Body of pancreas (tissue), 4 donors: Measurements from ENCODE around the gene KRTAP12-4. TPM values are rescaled to one million over a fixed set of nuclear protein-coding genes. Genes with fewer than 3 reads are reported as not detected.
"Not testable (repeated sequence)": the region's sequence is repeated elsewhere in the genome, so short reads cannot be mapped to it uniquely, and the experiment has no call there.

Experiments used
- ATAC-seq: fragments of 150-250 bp; one replicate; pipeline ENCODE4 v1.9.1; 2016
- DNase-seq, 4 donors: peaks; one replicate each; pipeline ENCODE4 v3.0.0-alpha.2; 2019
- H3K27ac ChIP-seq, 4 donors: fragments of 200-600 bp; sonication (generic); 1 replicate in 3 of 4; 2 replicates in 1 of 4; pipeline versions ENCODE4 v1.5.1 to v1.6.1; 2016 to 2019; ENCODE audit warnings: mild to moderate bottlenecking in 1 of 4, mixed read lengths in 1 of 4, moderate library complexity in 1 of 4
- H3K27me3 ChIP-seq, 2 donors: fragments of 200-600 bp; sonication (generic); one replicate each; pipeline ENCODE4 v1.6.0; 2016; ENCODE audit warnings: mild to moderate bottlenecking in 1 of 2
- H3K36me3 ChIP-seq, 2 donors: fragments of 200-600 bp; sonication (generic); replicated peaks in 1 of 2; 2 replicates each; pipeline ENCODE4 v1.5.1; 2016; ENCODE audit warnings: low read depth in 2 of 2; ENCODE audit not compliant: insufficient read depth in 1 of 2
- H3K4me1 ChIP-seq: fragments of 200-600 bp; sonication (generic); one replicate; pipeline ENCODE4 v1.6.0; 2016
- H3K4me3 ChIP-seq, 2 donors: fragments of 200-600 bp; sonication (generic); 1 replicate in 1 of 2; 2 replicates in 1 of 2; pipeline ENCODE4 v1.5.1; 2016 to 2019
- H3K9me3 ChIP-seq, 3 donors: fragments of 200-600 bp; sonication (generic); 1 replicate in 2 of 3; 2 replicates in 1 of 3; pipeline ENCODE4 v1.5.1; 2016
- POLR2A ChIP-seq, 3 donors: fragments of 450-650 bp; IDR thresholded peaks; one replicate each; pipeline ENCODE4 v1.6.1; 2016; ENCODE audit warnings: antibody characterized with exemption in 3 of 3, mild to moderate bottlenecking in 2 of 3
- WGBS, 2 donors: methylation state at CpG; one replicate each; pipeline ENCODE4 v1.1.5; 2017; 5-methylcytosine and 5-hydroxymethylcytosine counted together
- intact Hi-C: fragments of 100-400 bp; cut with DNase I; formaldehyde crosslinking; loops from one replicate; pipeline ENCODE4 v1.15.1; 2023
- total RNA-seq, 2 donors: library from RNA; depleted of rRNA; stranded (reverse); fragments of >200 nt; gene quantifications; one replicate each; pipeline ENCODE4 v1.1.0, GENCODE V29; 2016
- TF ChIP-seq, protein P1 (sequence below), 7 experiments: fragments of 450-650 bp in 4 of 7; fragments of 200-600 bp in 3 of 7; sonication (generic) in 3 of 7; IDR thresholded peaks; one replicate each; pipeline ENCODE4 v1.5.1; 2016 to 2019; ENCODE audit warnings: antibody characterized with exemption in 7 of 7

Gene KRTAP12-4
- total RNA-seq, 2 donors from 2014 or later = not detected

DNA sequence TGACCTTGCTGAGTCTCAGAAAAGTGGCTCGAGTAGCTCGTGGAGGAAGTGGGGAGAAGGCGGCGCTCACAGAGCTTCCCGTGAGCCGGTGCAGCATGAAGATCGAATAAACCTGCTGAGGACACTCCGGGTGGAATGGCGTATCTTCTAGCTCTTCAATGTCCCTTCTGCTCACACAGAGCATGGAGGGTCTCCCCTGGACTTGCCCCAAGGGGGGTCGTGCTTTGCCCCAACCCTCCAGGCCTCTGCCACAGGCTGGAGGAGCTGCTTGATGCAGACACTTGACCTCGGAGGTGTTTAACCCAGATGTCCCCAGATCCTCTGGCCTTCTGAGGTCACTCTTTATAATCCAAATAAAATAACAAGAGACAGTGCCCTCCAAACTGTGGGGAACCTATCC lies 40.3 kb upstream of the KRTAP12-4 start:
- no peak for ATAC-seq
- Histone ChIP-seq H3K4me1 (no peaks in the 10 kb centered on the region), H3K9me3 (no peaks in the 10 kb centered on the region), H3K36me3 (no peaks in the 10 kb centered on the region), H3K27me3 (peaks cover 0 to 5% of the 10 kb centered on the region in 2 donors), H3K27ac (no peak overlapping the region), H3K4me3 (no peak overlapping the region)
- no peak for DNase-seq
- intact Hi-C loops = no loop called here
- WGBS, 2 donors = 51 to 65% methylated on average over 11 of the region's 11 CpGs
- TF ChIP-seq, protein P1, sequence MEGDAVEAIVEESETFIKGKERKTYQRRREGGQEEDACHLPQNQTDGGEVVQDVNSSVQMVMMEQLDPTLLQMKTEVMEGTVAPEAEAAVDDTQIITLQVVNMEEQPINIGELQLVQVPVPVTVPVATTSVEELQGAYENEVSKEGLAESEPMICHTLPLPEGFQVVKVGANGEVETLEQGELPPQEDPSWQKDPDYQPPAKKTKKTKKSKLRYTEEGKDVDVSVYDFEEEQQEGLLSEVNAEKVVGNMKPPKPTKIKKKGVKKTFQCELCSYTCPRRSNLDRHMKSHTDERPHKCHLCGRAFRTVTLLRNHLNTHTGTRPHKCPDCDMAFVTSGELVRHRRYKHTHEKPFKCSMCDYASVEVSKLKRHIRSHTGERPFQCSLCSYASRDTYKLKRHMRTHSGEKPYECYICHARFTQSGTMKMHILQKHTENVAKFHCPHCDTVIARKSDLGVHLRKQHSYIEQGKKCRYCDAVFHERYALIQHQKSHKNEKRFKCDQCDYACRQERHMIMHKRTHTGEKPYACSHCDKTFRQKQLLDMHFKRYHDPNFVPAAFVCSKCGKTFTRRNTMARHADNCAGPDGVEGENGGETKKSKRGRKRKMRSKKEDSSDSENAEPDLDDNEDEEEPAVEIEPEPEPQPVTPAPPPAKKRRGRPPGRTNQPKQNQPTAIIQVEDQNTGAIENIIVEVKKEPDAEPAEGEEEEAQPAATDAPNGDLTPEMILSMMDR (IDR thresholded peaks at IDR 0.05) = no peak
- TF ChIP-seq POLR2A (IDR thresholded peaks at IDR 0.05) = no peak

DNA sequence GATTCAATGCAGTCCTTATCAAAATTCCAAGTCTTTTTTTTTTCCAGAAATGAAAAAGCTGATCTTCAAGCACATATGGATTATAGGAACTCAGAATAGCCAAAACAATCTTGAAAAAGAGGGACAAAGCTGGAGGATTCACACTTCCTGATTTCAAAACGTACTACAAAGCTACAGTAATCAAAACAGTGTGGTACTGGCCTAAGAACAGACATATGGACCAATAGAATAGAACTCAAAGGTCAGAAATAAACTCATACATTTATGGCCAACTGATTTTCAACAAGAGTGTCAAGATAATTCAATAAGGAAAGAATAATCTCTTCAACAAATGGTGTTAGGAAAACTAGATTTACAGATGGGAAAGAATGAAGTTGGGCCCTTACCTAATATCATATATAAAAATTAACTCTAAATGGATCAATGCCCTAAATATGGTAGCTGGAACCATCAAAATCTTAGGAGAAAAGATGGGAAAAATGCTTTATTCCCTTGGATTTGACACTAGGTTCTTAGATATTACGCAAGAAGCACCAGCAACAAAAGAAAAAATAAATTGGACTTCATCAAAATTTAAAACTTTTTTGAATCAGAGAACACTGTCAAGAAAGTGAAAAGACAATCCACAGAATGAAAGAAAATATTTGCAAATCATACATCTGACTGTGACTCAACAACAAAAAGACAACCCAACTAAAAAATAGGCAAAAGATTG lies 38.5 kb upstream of the KRTAP12-4 start:
- intact Hi-C loops = no loop called here
- TF ChIP-seq, protein P1 (IDR thresholded peaks at IDR 0.05) = no peak
- TF ChIP-seq POLR2A (IDR thresholded peaks at IDR 0.05) = no peak
- Histone ChIP-seq H3K27me3 (no peaks in the 10 kb centered on the region), H3K27ac (no peak overlapping the region), H3K36me3 (no peaks in the 10 kb centered on the region), H3K4me3 (no peak overlapping the region), H3K4me1 (no peaks in the 10 kb centered on the region), H3K9me3 (no peaks in the 10 kb centered on the region)
- ATAC-seq (no peak), DNase-seq (no peak)
- WGBS, 2 donors = 50% methylated on average over 2 of the region's 2 CpGs

DNA sequence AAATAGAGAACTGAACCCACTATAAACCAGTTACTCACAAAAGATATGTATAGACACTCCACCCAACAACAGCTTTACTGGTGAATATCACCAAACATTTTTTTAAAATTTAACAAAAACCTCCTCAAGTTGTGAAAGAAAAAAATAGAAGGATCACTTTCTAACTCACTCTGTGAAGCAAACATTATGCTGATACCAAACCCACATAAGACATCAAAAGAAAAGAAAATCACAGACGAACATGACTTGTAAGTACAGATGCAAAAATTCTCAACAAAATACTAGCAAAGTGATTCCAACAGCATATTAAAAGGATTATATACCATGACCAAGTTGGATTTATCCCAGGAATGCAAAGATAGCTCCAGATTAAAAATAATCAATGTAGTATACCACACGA lies 37.2 kb upstream of the KRTAP12-4 start:
- 35 to 36% methylated on average over 2 of the region's 2 CpGs for WGBS, 2 donors
- no peak for ATAC-seq
- Histone ChIP-seq H3K4me1 (no peaks in the 10 kb centered on the region), H3K9me3 (no peaks in the 10 kb centered on the region), H3K27me3 (no peaks in the 10 kb centered on the region), H3K27ac (no peak overlapping the region), H3K4me3 (no peak overlapping the region), H3K36me3 (no peaks in the 10 kb centered on the region)
- DNase-seq = no peak
- TF ChIP-seq, protein P1 (IDR thresholded peaks at IDR 0.05) = no peak
- TF ChIP-seq POLR2A (IDR thresholded peaks at IDR 0.05) = no peak
- intact Hi-C loops = no loop called here

DNA sequence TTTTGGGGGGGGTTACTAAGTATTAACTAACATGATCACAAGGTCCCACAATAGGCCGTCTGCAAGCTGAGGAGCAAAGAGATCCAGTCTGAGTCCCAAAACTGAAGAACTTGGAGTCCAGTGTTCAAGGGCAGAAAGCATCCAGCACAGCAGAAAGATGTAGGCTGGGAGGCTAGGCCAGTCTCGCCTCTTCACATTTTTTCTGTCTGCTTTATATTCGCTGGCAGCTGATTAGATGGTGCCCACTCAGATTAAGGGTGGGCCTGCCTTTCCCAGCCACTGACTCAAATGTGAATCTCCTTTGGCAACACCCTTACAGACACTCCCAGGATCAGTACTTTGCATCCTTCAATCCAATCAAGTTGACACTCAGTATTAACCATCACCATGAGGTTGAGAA lies 35.3 kb upstream of the KRTAP12-4 start:
- H3K27me3 ChIP-seq, H3K27ac ChIP-seq, intact Hi-C loops, DNase-seq, ATAC-seq, H3K9me3 ChIP-seq, H3K4me1 ChIP-seq, H3K4me3 ChIP-seq, H3K36me3 ChIP-seq: not testable (repeated sequence)
- WGBS, 2 donors = 60 to 73% methylated on average over 3 of the region's 3 CpGs

DNA sequence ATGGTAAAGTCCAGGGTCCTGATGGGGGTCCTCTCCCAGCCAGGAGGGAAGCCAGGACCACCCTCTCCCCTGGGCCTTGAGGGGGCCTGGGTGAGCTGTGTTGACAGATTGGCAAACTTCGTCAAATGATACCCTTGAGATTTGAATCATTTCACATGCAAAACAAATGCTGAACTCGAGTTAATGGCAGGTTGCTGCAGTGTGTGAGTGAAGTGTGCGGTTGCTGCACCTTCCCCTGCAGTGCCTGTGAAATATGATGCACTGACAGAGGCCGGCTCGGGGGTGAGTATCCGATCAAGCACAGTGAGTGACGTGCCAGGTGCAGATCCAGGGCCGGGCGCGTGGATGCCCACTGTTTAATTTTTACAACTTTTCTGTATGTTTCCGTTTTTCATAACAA lies 33.2 kb upstream of the KRTAP12-4 start:
- no peak overlapping the region for H3K27ac ChIP-seq
- H3K27me3 ChIP-seq = no peaks in the 10 kb centered on the region
- H3K4me3 ChIP-seq = no peak overlapping the region
- no peaks in the 10 kb centered on the region for H3K9me3 ChIP-seq
- H3K36me3 ChIP-seq = no peaks in the 10 kb centered on the region
- 30 to 40% methylated on average over 11 of the region's 11 CpGs for WGBS, 2 donors
- DNase-seq (no peak), ATAC-seq (no peak)
- H3K4me1 ChIP-seq = no peaks in the 10 kb centered on the region
- intact Hi-C loops = no loop called here
- no peak for TF ChIP-seq POLR2A (IDR thresholded peaks at IDR 0.05)
- TF ChIP-seq, protein P1 (IDR thresholded peaks at IDR 0.05) = no peak
